ENCODE data around the gene TRAF4.
"Not testable (repeated sequence)": the region's sequence is repeated elsewhere in the genome, so short reads cannot be mapped to it uniquely, and the experiment has no call there.

TRAF4 gene

DNA sequence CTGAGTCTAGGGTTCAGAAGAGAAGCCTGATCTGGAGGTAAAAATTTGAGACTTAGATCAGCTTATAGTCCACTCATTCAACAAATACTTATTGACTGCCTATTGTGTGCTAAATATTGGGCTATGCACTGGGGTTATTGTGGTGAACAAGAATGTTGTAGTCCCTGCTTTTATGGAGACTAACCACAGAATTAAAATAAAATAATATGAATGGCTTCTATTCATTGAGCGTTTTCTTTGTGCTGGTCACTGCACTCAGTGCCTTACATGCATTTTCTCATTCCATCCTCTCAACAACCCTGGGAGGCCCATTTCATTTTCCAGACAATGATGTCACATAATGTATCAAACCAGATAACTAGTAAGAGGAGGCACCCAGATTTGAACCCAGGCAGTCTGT lies 10.5 kb upstream of the TRAF4 start:
- no peak for DNase-seq

DNA sequence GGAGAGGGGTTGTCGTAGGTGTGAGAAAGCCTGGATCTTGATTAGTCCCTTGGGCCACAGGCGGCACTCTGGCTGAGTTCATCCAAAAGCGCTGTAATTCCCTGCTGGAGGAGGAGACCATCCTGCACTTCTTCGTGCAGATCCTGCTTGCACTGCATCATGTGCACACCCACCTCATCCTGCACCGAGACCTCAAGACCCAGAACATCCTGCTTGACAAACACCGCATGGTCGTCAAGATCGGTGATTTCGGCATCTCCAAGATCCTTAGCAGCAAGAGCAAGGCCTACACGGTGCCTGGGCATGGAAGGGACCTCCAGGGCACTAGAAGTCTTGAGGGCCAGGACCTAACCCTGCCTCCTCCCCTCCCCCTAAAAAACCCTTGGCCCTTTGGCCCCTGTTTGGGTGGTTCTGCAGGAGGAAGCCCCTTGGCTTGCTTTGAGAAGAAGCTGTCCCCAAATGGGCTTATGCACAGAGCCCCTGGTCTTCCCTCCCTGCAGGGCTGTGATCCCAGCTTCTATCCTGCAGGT lies 9.0 kb upstream of the TRAF4 start:
- DNase-seq, result no peak

DNA sequence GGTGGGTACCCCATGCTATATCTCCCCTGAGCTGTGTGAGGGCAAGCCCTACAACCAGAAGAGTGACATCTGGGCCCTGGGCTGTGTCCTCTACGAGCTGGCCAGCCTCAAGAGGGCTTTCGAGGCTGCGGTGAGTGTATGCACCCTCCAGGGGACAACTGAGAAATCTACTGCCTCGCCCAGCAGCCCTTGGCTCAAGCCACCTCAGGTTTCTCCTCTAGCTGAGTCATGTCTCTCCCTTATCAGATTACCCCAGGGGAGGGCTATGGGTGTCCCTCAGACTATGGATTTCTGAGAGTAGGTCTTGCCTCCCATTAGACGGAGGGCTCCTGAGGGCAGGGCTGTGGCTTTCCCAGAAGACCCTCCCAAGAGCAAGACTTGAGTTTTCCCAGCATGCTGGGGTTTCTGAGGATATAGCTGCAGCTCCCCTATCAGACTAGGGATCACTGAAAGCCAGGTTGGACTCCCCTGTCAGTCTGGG lies 8.5 kb upstream of the TRAF4 start:
- no peak for DNase-seq

DNA sequence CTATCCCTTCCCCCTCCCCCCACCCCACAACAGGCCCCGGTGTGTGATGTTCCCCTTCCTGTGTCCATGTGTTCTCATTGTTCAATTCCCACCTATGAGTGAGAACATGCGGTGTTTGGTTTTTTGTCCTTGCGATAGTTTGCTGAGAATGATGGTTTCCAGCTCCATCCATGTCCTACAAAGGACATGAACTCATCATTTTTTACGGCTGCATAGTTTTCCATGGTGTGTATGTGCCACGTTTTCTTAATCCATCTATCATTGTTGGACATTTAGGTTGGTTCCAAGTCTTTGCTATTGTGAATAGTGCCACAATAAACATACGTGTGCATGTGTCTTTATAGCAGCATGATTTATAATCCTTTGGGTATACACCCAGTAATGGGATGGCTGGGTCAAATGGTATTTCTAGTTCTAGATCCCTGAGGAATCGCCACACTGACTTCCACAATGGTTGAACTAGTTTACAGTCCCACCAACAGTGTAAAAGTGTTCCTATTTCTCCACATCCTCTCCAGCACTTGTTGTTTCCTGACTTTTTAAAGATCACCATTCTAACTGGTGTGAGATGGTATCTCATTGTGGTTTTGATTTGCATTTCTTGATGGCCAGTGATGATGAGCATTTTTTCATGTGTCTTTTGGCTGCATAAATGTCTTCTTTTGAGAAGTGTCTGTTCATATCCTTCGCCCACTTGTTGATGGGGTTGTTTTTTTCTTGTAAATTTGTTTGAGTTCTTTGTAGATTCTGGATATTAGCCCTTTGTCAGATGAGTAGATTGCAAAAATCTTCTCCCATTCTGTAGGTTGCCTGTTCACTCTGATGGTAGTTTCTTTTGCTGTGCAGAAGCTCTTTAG lies 7.7 kb upstream of the TRAF4 start:
- DNase-seq, result not testable (repeated sequence)

DNA sequence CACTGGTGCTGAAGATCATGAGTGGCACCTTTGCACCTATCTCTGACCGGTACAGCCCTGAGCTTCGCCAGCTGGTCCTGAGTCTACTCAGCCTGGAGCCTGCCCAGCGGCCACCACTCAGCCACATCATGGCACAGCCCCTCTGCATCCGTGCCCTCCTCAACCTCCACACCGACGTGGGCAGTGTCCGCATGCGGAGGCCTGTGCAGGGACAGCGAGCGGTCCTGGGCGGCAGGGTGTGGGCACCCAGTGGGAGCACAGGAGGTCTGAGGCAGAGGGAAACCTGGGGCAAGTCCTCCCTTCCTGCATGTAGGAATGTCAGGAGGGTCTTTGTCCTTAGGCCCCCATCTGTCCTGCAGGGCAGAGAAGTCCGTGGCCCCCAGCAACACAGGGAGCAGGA lies 6.5 kb upstream of the TRAF4 start:
- DNase-seq, result no peak

DNA sequence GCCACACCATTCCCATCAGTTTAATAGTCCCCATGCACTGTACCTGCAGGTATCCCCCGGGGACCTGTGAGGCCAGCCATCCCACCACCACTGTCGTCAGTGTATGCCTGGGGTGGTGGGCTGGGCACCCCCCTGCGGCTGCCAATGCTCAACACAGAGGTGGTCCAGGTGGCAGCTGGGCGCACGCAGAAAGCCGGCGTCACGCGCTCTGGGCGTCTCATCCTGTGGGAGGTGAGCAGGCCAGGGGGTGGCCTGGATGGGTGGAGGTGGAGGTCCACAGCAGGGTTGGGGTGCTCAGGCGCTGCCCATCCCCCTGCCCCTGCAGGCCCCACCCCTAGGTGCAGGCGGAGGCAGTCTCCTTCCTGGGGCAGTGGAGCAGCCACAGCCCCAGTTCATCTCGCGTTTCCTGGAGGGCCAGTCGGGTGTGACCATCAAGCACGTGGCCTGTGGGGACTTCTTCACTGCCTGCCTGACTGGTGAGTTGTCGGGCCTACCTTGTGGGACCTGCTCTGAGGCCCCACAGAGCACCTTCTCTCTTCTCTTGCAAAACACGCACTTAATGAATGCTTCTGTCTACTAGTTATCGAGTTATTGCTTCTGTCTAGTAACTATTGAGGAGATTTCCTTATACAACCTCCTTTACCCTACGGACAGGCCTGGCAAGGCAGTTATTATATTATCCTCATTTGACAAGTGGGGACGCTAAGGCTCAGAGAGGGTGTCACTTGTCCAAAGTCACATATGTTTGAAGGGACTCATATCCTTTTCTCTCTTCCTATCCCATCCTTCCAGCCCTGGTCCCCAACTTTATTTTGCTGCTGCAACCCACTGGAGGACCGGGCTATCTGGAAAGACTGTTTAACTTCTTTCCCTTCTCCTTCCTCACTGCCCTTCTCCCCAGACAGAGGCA lies 5.8 kb upstream of the TRAF4 start:
- no peak for DNase-seq

DNA sequence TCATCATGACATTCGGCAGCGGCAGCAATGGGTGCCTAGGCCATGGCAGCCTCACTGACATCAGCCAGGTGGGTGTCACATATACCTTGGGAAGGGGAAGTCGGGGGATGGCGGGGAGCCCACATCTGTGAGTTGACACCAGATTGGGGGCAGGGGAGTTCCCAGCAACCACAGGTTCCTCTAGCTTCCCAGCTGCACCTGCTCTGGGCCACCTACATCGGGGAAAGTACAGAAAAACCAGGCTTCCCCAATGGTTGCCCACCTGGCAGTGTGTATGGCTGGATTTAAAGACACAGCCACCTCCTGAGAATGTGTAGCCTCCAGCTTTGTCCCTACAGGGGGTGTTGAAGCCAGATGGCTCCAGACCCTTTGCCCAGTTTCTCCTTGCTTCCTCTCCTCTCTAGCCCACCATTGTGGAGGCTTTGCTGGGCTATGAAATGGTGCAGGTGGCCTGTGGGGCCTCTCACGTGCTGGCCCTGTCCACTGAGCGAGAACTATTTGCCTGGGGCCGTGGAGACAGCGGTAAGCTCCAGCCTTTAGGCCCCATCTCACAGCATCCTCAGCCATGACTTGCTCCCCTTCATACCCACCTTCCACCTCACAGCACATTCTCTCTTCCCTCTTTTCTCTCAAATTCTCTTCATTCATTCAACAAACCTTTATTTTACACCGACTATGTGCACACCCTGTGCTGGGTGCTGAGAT lies 5.0 kb upstream of the TRAF4 start:
- no peak for DNase-seq

DNA sequence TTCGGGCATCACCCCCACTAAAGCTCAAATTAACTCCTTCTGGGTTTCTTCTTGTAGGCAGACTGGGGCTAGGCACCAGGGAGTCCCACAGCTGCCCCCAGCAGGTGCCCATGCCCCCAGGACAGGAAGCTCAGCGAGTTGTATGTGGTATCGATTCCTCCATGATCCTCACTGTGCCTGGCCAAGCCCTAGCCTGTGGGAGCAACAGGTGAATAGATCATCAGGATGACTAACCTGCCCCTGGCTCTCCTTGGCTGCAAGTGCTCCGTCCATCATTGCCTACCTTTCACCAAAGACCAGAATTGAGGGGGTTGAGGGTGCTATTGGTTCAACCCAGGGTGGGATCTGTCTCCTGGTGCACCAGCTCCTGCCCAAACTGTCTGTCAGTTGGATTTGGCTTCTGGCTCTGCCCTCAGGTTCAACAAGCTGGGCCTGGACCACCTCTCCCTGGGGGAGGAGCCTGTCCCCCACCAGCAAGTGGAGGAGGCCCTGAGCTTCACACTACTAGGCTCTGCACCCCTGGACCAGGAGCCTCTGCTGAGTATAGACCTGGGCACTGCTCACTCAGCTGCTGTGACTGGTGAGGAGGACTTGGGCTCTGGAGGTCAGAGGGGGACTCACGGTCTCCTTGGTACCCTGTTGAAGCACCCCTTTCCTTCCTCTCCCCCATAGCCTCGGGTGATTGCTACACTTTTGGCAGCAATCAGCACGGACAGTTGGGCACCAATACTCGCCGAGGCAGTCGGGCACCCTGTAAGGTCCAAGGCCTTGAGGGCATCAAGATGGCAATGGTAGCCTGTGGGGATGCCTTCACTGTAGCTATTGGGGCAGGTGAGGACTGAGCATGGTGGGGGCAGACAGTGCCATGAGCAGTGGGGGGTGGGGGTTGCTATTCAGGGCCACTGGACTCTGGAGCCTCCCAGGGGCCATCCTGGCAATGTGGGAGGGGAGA lies 3.1 kb upstream of the TRAF4 start:
- no peak for DNase-seq

DNA sequence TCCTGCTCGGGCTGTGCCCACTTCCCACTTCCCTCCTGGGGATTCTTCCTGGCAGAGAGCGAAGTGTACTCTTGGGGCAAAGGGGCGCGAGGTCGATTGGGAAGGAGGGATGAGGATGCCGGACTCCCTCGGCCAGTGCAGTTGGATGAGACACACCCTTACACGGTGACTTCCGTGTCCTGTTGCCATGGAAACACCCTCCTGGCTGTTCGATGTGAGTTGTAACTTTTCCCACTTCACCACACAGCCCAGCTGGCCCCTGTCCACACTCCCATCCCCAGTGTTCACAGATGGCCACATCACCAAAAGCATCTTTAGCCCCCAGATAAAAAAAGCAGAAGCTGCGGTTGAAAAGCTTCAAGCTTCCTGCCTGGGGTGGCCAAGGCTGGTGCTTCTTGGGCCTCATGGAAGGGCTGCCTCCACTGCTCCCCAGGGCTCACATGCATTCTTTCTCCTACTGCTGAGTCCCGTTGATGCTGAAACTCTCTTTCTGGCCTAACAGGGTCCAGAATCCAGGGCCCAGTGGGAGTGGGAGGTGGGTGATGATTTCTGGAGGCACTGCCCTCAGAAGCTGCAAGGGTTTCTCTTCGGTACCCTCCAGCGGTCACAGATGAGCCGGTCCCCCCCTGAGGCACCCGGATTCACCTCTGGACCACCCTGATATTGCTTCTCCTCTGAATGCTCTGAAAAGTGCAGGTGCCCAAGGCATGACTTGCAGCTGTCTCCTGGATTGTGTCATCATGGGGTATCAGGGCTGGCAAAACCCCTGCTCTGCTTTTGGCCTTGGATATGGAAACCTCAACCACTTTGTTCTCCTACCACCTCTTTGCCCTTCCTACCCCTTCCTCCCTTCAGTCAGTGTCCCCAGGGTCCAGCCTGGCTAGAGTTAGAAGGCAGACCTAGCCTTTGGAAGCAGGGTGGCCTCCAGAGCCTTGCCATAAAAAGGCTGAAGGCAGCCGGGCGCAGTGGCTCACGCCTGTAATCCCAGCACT lies 2.2 kb upstream of the TRAF4 start:
- no peak for DNase-seq

DNA sequence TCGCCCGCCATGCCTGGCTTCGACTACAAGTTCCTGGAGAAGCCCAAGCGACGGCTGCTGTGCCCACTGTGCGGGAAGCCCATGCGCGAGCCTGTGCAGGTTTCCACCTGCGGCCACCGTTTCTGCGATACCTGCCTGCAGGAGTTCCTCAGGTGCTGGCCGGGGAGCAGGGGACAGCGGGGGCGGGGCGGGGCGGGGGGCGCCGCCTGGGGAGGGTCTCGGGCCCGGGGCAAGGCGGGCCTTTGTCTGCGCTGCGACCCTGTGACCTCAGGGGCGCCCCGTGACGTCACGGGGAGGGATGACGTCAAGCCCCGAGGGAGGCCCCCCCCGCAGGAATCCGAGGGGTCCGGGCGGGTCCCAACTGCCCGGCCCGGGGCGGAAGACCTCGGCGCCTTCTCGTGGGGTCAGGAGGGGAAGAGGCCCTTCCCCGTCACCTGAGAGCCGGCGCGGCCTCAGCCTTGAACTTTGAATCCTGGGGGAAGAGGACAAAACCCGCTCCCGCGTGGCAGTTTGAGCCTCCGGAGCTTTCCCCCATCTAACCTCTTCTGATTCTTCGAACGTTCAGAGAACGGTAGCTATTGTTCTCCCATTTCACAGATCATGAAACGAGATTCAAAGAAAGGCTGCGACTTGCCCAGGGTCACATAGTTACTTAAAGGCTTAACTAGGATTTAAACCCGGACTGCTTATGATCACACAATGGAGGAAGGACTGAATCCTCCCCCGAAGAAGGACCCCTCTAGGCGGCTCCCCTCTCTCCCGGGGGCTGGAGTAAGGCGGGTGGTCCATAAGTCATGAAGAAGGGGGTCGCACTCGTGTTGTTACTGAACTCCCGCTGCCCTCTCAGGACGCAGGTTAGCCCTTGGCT lies 527 bp downstream of the TRAF4 start:
- DNase-seq, result no peak

DNA sequence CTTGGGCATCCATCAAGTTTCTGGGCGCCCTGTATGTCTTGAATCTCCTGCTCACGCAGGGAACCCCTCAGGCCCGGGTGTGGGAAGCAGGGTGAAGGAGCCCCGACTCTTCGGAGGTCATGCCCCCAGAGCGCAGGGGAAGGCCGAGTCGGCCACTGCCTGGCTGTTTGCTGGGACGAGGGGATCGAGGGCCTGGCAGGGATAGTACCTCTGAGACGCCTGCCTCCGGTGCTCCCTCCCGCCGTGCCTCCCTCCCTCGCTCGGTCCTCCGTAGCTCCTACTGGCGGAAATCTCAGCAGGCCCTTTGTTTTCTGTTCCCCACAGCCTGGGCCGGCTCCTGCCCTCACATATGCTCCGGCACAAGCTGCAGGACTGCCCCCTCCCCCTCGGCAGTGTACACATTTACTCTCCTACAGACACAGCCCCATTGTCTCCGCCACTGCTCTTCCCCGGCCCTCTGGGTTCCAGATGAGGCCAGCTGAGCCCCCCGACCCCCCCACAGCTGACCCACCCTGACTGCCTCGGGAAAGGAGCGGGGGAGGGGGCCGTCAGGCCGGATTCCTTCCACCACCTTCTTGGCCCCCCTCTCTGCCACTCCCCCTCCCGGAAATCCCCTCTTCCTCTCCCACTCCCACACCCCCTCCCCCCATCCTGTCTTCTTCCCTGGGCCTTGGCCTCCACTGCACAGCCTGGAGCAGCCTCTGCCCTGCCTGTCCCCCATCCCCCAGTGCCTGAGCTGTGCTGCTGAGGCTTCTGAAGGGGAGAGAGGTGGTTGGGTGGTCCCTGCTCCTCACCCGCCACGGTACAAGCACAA lies 1.4 kb downstream of the TRAF4 start:
- DNase-seq, result peak; percentile 58

DNA sequence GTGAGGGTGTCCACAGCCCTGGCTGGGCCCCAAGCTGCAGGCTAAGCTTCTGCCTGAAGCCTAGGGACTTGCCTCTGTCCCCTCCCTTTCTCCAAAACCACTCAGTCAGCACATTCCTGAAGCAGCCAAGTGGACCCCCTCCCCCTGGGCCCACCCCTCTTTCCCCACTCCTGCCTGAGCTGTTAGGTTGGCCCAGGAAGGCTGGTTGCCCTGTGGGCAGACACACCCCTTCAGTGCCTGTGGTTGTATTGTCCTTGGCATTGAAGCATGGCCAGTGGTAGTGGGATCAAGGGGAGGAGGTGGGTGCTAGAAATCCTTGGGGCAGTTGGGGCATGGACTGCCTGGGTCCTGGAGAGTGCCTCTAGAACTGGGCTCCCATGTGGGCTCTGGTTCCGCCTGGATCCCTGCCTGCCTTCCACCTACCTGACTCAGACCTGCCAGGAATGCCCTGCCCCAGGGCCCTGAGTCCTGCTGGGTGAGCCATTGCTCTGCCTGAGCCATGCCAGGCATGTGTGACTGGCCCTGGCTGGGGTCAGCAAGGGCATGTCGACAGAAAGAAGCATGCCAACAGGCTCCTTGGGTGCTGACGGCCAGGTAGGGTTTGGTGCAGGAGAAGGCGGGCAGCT lies 2.1 kb downstream of the TRAF4 start:
- DNase-seq, result no peak

DNA sequence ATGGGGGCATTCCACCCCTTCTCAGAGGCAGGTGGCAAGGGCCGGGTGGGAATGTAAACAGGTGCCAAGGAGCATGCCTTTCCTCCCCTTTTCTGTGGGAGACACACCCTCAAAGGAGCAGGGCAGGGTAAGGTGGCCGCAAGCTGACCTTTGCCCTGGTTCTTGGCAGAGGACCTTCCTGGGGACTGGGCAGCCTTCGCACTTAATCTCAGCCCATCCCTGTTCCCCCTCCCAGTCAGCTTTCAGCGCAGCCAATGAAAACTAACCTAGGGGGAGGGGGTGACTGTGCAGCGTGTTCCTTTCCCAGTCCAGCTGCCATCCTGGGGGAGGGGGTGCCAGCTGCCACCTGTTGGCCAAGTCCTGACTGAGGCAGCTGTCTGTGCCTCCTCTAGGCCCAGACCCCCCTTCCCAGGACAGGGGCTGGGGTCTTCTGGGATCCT lies 2.8 kb downstream of the TRAF4 start:
- no peak for DNase-seq

DNA sequence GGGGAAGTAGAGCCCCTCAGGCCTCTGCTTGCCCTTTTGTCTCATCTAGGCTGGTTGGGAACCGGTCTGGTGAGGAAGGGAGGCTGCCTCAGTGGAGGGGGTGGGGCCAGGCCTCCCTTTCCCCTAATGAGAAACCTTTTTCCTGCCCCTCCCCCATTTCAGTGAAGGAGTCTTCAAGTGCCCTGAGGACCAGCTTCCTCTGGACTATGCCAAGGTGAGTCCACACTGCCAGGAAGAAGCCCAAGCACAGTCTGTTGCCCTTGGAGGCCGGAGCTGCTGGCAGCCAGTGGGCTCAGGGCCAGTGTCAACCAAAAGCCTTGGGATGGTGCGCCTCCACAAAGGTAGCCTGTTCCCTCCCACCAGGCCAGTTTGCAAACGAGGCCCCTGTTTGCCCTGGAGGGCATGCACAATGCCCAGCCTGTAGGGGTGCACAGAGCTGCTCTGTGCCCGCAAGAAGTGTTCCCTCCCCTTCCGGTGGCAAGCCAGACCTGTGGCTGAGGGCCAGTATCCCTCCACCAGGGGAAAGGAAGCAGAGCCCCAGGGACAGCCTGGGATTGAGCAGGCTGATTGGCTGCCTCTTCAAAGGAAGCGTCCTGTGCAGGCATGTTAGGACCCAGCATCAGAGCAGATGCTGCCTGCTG lies 3.4 kb downstream of the TRAF4 start:
- no peak for DNase-seq

DNA sequence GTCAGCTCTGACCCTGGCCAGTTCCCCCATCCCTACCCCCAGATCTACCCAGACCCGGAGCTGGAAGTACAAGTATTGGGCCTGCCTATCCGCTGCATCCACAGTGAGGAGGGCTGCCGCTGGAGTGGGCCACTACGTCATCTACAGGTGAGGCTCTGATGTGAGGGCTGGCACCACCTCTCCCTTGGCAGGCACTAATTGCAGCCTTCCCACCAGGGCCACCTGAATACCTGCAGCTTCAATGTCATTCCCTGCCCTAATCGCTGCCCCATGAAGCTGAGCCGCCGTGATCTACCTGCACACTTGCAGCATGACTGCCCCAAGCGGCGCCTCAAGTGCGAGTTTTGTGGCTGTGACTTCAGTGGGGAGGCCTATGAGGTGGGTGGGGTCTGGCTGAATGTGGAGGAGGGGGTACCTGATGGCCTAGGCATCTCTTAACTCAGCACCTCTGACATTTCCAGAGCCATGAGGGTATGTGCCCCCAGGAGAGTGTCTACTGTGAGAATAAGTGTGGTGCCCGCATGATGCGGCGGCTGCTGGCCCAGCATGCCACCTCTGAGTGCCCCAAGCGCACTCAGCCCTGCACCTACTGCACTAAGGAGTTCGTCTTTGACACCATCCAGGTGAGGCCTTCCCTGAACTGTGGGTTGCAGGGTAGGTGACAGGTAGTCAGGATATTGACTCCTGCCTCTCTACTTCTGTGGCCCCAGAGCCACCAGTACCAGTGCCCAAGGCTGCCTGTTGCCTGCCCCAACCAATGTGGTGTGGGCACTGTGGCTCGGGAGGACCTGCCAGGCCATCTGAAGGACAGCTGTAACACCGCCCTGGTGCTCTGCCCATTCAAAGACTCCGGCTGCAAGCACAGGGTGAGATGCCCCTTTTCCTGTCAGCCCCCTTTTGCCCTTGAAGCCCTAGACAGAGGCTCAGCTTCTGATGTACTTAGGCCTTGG lies 4.3 kb downstream of the TRAF4 start:
- no peak for DNase-seq

DNA sequence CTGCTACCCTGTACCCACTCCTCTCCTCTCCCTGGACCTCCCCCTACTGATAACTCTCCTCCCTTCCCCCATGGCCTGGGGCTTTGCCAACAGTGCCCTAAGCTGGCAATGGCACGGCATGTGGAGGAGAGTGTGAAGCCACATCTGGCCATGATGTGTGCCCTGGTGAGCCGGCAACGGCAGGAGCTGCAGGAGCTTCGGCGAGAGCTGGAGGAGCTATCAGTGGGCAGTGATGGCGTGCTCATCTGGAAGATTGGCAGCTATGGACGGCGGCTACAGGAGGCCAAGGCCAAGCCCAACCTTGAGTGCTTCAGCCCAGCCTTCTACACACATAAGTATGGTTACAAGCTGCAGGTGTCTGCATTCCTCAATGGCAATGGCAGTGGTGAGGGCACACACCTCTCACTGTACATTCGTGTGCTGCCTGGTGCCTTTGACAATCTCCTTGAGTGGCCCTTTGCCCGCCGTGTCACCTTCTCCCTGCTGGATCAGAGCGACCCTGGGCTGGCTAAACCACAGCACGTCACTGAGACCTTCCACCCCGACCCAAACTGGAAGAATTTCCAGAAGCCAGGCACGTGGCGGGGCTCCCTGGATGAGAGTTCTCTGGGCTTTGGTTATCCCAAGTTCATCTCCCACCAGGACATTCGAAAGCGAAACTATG lies 5.2 kb downstream of the TRAF4 start:
- no peak for DNase-seq
